Endometrial microvascular endothelial cells (primary cell): ENCODE measurements around the gene RRAS2. TPM values are rescaled to one million over a fixed set of nuclear protein-coding genes. Genes with fewer than 3 reads are reported as not detected.
"Not testable (repeated sequence)": the region's sequence is repeated elsewhere in the genome, so short reads cannot be mapped to it uniquely, and the experiment has no call there.

ENCODE experiments used
- in situ Hi-C: cut with HindIII; loops from 2 replicates; pipeline ENCODE4 v1.10.0; 2017; ENCODE audit warnings: low sequenced_read_pairs, low pct_unique_long_range_greater_than_20kb; ENCODE audit errors: inconsistent ontology term
- total RNA-seq: library from RNA; depleted of rRNA; stranded (reverse); fragments of >200 nt; gene quantifications from one replicate; pipeline ENCODE4 v1.2.3, GENCODE V29; 2015; ENCODE audit errors: inconsistent ontology term

The RRAS2 gene
- total RNA-seq, 1 donor from 2014 or later: 92.5 TPM

GRCh38 chr11:14317659-14318325, 41.2 kb downstream of the RRAS2 start:
- in situ Hi-C loops: loop anchor here (25.0 kb wide), 1 partner anchor 145 kb away; no protein-coding TSS in a partner anchor

GRCh38 chr11:14315130-14315529, 43.9 kb downstream of the RRAS2 start:
- in situ Hi-C loops: loop anchor here (25.0 kb wide), 1 partner anchor 147 kb away; no protein-coding TSS in a partner anchor

GRCh38 chr11:14314127-14314526, 44.9 kb downstream of the RRAS2 start:
- in situ Hi-C loops: loop anchor here (25.0 kb wide), 1 partner anchor 148 kb away; no protein-coding TSS in a partner anchor

GRCh38 chr11:14312736-14313438, 46.1 kb downstream of the RRAS2 start:
- in situ Hi-C loops: loop anchor here (25.0 kb wide), 1 partner anchor 149 kb away; no protein-coding TSS in a partner anchor

- in situ Hi-C loops: loop anchor here (25.0 kb wide), 1 partner anchor 152 kb away; no protein-coding TSS in a partner anchor
These were observed 48.3 kb downstream of the RRAS2 start for GRCh38 chr11:14310679-14311078.

- in situ Hi-C loops: loop anchor here (25.0 kb wide), 1 partner anchor 153 kb away; no protein-coding TSS in a partner anchor
These were observed 49.4 kb downstream of the RRAS2 start for GRCh38 chr11:14309425-14310192.

- in situ Hi-C loops: loop anchor here (25.0 kb wide), 1 partner anchor 153 kb away; no protein-coding TSS in a partner anchor
These were observed 50.0 kb downstream of the RRAS2 start for GRCh38 chr11:14308897-14309387.

- in situ Hi-C loops: loop anchor here (25.0 kb wide), 1 partner anchor 154 kb away; no protein-coding TSS in a partner anchor
These were observed 50.7 kb downstream of the RRAS2 start for GRCh38 chr11:14308114-14308896.

- in situ Hi-C loops: loop anchor here (25.0 kb wide), 1 partner anchor 156 kb away; no protein-coding TSS in a partner anchor
These were observed 52.5 kb downstream of the RRAS2 start for GRCh38 chr11:14306481-14306880.

GRCh38 chr11:14305649-14306048, 53.3 kb downstream of the RRAS2 start:
- in situ Hi-C loops: loop anchor here (25.0 kb wide), 1 partner anchor 157 kb away; no protein-coding TSS in a partner anchor

- in situ Hi-C loops: loop anchor here (25.0 kb wide), 1 partner anchor 158 kb away; no protein-coding TSS in a partner anchor
These were observed 54.4 kb downstream of the RRAS2 start for GRCh38 chr11:14304601-14305000.

GRCh38 chr11:14300661-14301304, 58.2 kb downstream of the RRAS2 start:
- in situ Hi-C loops: loop anchor here (25.0 kb wide), 1 partner anchor 162 kb away; no protein-coding TSS in a partner anchor

- in situ Hi-C loops: loop anchor here (25.0 kb wide), 1 partner anchor 162 kb away; no protein-coding TSS in a partner anchor
These were observed 59.1 kb downstream of the RRAS2 start for GRCh38 chr11:14299921-14300320.

GRCh38 chr11:14290422-14290821, 68.6 kb downstream of the RRAS2 start:
- in situ Hi-C loops: no loop called here

- in situ Hi-C loops: no loop called here
These were observed 70.6 kb downstream of the RRAS2 start for GRCh38 chr11:14288189-14288935.

GRCh38 chr11:14278869-14279268, 80.1 kb downstream of the RRAS2 start:
- in situ Hi-C loops: not testable (repeated sequence)

- in situ Hi-C loops: no loop called here
These were observed 83.9 kb downstream of the RRAS2 start for GRCh38 chr11:14275076-14275475.
